Nephron (organoid): ENCODE data around the gene TMEM140.
A peak's percentile ranks its signal among the peaks of the same experiment; 100 is the strongest.

Experiments used
- H3K27ac Mint-ChIP-seq, 3 experiments: 2 replicates each; pipeline ENCODE4 v1.8.0; 2020; ENCODE audit warnings: mixed read lengths in 3 of 3, mild to moderate bottlenecking in 2 of 3, moderate library complexity in 1 of 3
- H3K27me3 Mint-ChIP-seq: 2 replicates; pipeline ENCODE4 v1.8.0; 2021; ENCODE audit warnings: low read depth, mild to moderate bottlenecking, moderate library complexity, mixed read lengths
- H3K36me3 Mint-ChIP-seq: 2 replicates; pipeline ENCODE4 v1.8.0; 2020; ENCODE audit warnings: low read depth, mixed read lengths
- H3K4me1 Mint-ChIP-seq: 2 replicates; pipeline ENCODE4 v1.8.0; 2020; ENCODE audit warnings: mixed read lengths
- H3K4me3 Mint-ChIP-seq, 3 experiments: 2 replicates each; pipeline ENCODE4 v1.8.0; 2020; ENCODE audit warnings: mild to moderate bottlenecking in 3 of 3, mixed read lengths in 3 of 3, moderate library complexity in 2 of 3
- H3K9me3 Mint-ChIP-seq: 2 replicates; pipeline ENCODE4 v1.8.0; 2020; ENCODE audit warnings: mixed read lengths
- CTCF ChIP-seq, 3 experiments: fragments of 200-600 bp; sonication (generic); IDR thresholded peaks; one replicate each; pipeline ENCODE4 v1.5.0; 2021; ENCODE audit warnings: antibody characterized with exemption in 3 of 3; ENCODE audit not compliant: unreplicated experiment in 3 of 3

The TMEM140 gene

GRCh38 chr7:135147899-135148721 is at the start of gene TMEM140:
TMEM140 (plus strand) TSS chr7:135148072; CDS start chr7:135164442, 16,370 bp downstream.
- TF ChIP-seq CTCF (IDR thresholded peaks at IDR 0.05; ENCODE audit: unreplicated experiment in 3 of 3) = no peak
- H3K4me1 Mint-ChIP-seq = peaks cover 6% of the 10 kb centered on the region
- peak within 1 kb of the TSS; percentile 59 to 90 (median 64) for H3K27ac Mint-ChIP-seq
- peaks cover 6% of the 10 kb centered on the region for H3K9me3 Mint-ChIP-seq
- H3K36me3 Mint-ChIP-seq = peaks cover 6% of the 10 kb centered on the region
- H3K27me3 Mint-ChIP-seq = no peaks in the 10 kb centered on the region
- peak within 1 kb of the TSS; percentile 9 to 74 (median 20) for H3K4me3 Mint-ChIP-seq

GRCh38 chr7:135098391-135098790 is 49.5 kb upstream of the TMEM140 start:
- no peak overlapping the region for H3K27ac Mint-ChIP-seq
- H3K4me1 Mint-ChIP-seq = peaks cover 5% of the 10 kb centered on the region
- H3K27me3 Mint-ChIP-seq = no peaks in the 10 kb centered on the region
- H3K9me3 Mint-ChIP-seq = no peaks in the 10 kb centered on the region
- H3K4me3 Mint-ChIP-seq = no peak overlapping the region
- no peak for TF ChIP-seq CTCF (IDR thresholded peaks at IDR 0.05; ENCODE audit: unreplicated experiment in 3 of 3)
- H3K36me3 Mint-ChIP-seq = no peaks in the 10 kb centered on the region

GRCh38 chr7:135100856-135101255 is 47.0 kb upstream of the TMEM140 start:
- H3K27me3 Mint-ChIP-seq = no peaks in the 10 kb centered on the region
- no peak overlapping the region for H3K4me3 Mint-ChIP-seq
- H3K4me1 Mint-ChIP-seq = no peaks in the 10 kb centered on the region
- TF ChIP-seq CTCF (IDR thresholded peaks at IDR 0.05; ENCODE audit: unreplicated experiment in 3 of 3) = no peak
- peaks cover 6% of the 10 kb centered on the region for H3K9me3 Mint-ChIP-seq
- no peaks in the 10 kb centered on the region for H3K36me3 Mint-ChIP-seq
- no peak overlapping the region for H3K27ac Mint-ChIP-seq

- Mint-ChIP-seq H3K36me3 (no peaks in the 10 kb centered on the region), H3K27me3 (no peaks in the 10 kb centered on the region), H3K27ac (no peak overlapping the region), H3K4me3 (no peak overlapping the region), H3K9me3 (peaks cover 15% of the 10 kb centered on the region), H3K4me1 (no peaks in the 10 kb centered on the region)
- no peak for TF ChIP-seq CTCF (IDR thresholded peaks at IDR 0.05; ENCODE audit: unreplicated experiment in 3 of 3)
Observed at GRCh38 chr7:135102372-135102771, 45.5 kb upstream of the TMEM140 start.

- Mint-ChIP-seq H3K4me1 (no peaks in the 10 kb centered on the region), H3K27ac (no peak overlapping the region), H3K36me3 (no peaks in the 10 kb centered on the region), H3K9me3 (peaks cover 14% of the 10 kb centered on the region), H3K27me3 (no peaks in the 10 kb centered on the region), H3K4me3 (no peak overlapping the region)
- TF ChIP-seq CTCF (IDR thresholded peaks at IDR 0.05; ENCODE audit: unreplicated experiment in 3 of 3) = no peak
Observed at GRCh38 chr7:135109562-135109961, 38.3 kb upstream of the TMEM140 start.

GRCh38 chr7:135109976-135110375 is 37.9 kb upstream of the TMEM140 start:
- no peaks in the 10 kb centered on the region for H3K36me3 Mint-ChIP-seq
- no peaks in the 10 kb centered on the region for H3K4me1 Mint-ChIP-seq
- H3K27me3 Mint-ChIP-seq = no peaks in the 10 kb centered on the region
- H3K27ac Mint-ChIP-seq = no peak overlapping the region
- H3K4me3 Mint-ChIP-seq = no peak overlapping the region
- peaks cover 14% of the 10 kb centered on the region for H3K9me3 Mint-ChIP-seq
- TF ChIP-seq CTCF (IDR thresholded peaks at IDR 0.05; ENCODE audit: unreplicated experiment in 3 of 3) = no peak
